ENCODE measurements around the gene LRRN1.

DNA sequence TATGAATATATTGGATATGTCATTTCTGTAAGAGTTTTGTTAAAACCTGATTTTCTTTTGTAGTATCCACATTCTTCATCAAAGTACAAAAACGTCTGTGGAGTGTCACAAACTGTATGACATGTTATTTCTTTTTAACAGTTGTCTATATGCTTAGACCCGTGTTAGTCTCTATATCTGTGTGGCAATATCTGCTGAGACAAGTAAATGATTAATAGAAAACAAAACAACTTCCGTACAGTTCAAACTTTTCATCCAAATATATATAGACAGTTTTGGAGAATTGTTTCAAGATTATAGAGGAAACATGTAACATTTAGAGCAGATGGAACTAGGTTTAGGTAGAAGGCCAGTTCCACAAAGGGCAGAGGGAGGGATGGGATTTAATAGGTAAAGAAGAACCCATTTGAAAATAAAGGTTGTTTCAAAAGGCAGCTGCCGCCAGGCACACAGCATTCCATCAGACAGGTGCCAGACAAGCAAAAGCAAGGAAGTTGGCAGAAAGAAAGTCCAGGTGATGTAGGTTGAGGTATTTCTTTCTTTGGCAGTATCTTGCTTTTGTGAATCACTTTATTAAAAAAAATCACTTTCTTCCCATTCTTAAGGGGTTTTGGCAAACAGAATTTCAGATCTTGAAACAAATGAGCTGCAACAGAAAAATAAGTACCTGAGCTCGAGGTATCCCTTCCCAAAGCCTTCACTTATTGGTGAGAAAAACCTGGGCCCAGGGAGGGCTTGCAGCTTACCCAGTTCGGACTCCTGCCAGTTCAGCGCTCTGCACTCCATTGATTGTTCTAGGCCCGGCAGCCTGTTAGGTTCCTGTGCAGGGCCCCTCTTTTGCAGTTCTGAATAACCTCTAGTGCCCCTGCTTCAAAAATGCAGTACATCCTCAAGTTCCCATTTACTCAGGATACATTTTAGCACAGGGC lies 49.0 kb downstream of the LRRN1 start:
- TF ChIP-seq, protein P1, sequence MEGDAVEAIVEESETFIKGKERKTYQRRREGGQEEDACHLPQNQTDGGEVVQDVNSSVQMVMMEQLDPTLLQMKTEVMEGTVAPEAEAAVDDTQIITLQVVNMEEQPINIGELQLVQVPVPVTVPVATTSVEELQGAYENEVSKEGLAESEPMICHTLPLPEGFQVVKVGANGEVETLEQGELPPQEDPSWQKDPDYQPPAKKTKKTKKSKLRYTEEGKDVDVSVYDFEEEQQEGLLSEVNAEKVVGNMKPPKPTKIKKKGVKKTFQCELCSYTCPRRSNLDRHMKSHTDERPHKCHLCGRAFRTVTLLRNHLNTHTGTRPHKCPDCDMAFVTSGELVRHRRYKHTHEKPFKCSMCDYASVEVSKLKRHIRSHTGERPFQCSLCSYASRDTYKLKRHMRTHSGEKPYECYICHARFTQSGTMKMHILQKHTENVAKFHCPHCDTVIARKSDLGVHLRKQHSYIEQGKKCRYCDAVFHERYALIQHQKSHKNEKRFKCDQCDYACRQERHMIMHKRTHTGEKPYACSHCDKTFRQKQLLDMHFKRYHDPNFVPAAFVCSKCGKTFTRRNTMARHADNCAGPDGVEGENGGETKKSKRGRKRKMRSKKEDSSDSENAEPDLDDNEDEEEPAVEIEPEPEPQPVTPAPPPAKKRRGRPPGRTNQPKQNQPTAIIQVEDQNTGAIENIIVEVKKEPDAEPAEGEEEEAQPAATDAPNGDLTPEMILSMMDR (IDR thresholded peaks at IDR 0.05), result no peak
- no peak for TF ChIP-seq ZFX (IDR thresholded peaks at IDR 0.05; ENCODE audit: borderline replicate concordance)

Measured in 22Rv1 (cell line).